GM21737 (cell line): ENCODE measurements around the gene GAK.

Experiments used
- ATAC-seq: cut with Tn5 transposase; IDR thresholded peaks from one replicate; pipeline ENCODE4 v1.9.1; 2021; ENCODE audit warnings: mild to moderate bottlenecking, moderate library complexity; ENCODE audit not compliant: unreplicated experiment

The GAK gene

GRCh38 chr4:855880-856224 lies 76.3 kb downstream of the GAK start:
- ATAC-seq, result no peak

- ATAC-seq, result no peak
Measured at GRCh38 chr4:854356-854755, 77.8 kb downstream of the GAK start.

- ATAC-seq, result no peak
Measured at GRCh38 chr4:853416-853781, 78.7 kb downstream of the GAK start.

GRCh38 chr4:851701-852430 lies 80.2 kb downstream of the GAK start:
- ATAC-seq, result no peak

- no peak for ATAC-seq
Measured at GRCh38 chr4:850323-850945, 81.7 kb downstream of the GAK start.

- ATAC-seq, result no peak
Measured at GRCh38 chr4:849478-850175, 82.5 kb downstream of the GAK start.

GRCh38 chr4:848803-849477 lies 83.2 kb downstream of the GAK start:
- no peak for ATAC-seq

- ATAC-seq, result no peak
Measured at GRCh38 chr4:848307-848691, 83.8 kb downstream of the GAK start.

GRCh38 chr4:845836-846251 lies 86.3 kb downstream of the GAK start:
- ATAC-seq, result no peak

- ATAC-seq, result no peak
Measured at GRCh38 chr4:845233-845835, 86.8 kb downstream of the GAK start.

- ATAC-seq, result no peak
Measured at GRCh38 chr4:844752-845232, 87.3 kb downstream of the GAK start.

GRCh38 chr4:839675-840443 lies 92.3 kb downstream of the GAK start:
- ATAC-seq, result no peak

- no peak for ATAC-seq
Measured at GRCh38 chr4:837772-838171, 94.3 kb downstream of the GAK start.

GRCh38 chr4:836750-837301 lies 95.3 kb downstream of the GAK start:
- no peak for ATAC-seq

- ATAC-seq, result no peak
Measured at GRCh38 chr4:836003-836511, 96.1 kb downstream of the GAK start.

- no peak for ATAC-seq
Measured at GRCh38 chr4:835148-836002, 96.7 kb downstream of the GAK start.

- ATAC-seq, result no peak
Measured at GRCh38 chr4:834368-835147, 97.6 kb downstream of the GAK start.

- ATAC-seq, result no peak
Measured at GRCh38 chr4:833731-834367, 98.3 kb downstream of the GAK start.
